CD4-positive, alpha-beta T cell treated with Interleukin-2 at 100 ng/mL for 4 hours (primary cell): ENCODE measurements around the gene BLMH.

Source experiments
- DNase-seq: peaks from one replicate; pipeline ENCODE4 v3.0.0-alpha.2; 2020; ENCODE audit warnings: low spot score

The BLMH gene

GRCh38 chr17:30291543-30292285, at the start of gene BLMH:
Gene BLMH, minus strand, starts transcription at chr17:30291944. Its CDS starts 125 bp downstream, at chr17:30291819.
- peak; percentile 86 for DNase-seq

DNA sequence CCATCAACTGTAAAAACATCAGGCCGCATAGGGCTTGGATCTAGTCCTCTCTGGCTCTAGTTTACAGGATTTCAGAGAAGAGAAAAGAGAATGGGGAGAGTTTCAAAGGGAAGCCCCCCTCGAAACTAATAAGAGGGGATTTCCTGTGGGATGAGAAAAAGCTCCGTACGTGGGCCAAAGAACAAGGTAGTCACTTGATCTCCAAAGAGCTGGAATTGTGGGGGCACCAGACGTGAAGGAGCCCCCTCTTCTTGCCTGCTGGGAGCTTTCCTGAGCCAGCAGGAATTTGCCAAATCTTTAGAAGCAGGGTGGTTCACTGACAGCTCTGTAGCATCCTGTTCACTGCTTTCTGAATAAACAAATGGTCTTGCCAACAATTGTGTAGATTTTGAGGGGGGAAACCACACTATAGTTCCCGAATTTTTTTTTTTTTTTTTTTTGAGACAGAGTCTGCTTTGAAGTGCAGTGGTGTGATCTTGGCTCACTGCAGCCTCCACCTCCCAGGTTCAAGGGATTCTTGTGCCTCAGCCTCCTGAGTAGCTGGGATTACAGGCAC, 49.1 kb upstream of the BLMH start:
- no peak for DNase-seq

GRCh38 chr17:30339086-30339485, 47.3 kb upstream of the BLMH start:
- no peak for DNase-seq

- DNase-seq = no peak
These were observed 45.8 kb upstream of the BLMH start for GRCh38 chr17:30337393-30337999.

GRCh38 chr17:30336369-30337171, 44.8 kb upstream of the BLMH start:
- peak; percentile 77 for DNase-seq

- no peak for DNase-seq
These were observed 42.7 kb upstream of the BLMH start for GRCh38 chr17:30334421-30334820.

DNA sequence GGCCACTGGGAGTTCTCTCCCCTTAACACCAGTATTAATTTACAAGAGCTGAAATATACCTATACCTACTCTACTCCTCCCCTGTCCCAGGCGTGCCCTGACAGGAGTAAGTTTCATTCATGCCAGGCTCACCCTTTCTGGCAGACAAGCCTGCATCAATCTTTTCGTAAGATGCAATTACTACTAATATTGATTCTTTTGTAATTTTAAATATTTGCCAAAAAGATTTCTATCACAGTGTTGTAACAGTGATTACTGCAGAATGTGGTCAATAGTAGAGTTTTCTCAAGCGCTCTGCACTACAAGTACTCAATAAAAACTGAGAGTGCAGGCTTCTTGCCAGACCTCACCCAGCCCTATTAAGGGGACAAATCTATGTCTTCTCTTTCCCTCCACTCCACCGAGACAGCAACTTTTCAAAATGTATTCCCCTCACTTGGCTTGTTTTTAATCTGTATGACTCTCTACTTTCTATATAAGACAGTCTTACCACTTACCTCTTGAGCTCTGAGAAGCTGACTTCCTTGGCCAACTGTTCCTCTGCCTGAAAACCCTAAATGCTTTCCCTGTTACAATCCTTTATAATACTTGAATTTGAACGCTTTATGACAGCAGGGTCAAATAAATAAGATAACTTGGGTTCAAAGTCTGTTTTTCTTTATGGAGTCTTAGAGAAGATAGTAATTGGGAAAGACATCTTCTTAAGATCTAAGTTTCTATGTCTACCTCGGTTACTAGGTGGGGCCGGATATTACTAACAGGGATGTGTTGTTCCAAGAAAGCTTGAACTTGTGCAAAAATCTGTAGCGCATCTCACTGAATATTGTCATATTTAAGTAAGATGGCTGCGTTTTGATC, 42.0 kb upstream of the BLMH start, which contains the start of gene TMIGD1:
Gene TMIGD1, minus strand, starts transcription at position 555 of the 858 bp plus-strand sequence. CDS start 1,924 bp downstream, outside the sequence.
- DNase-seq = no peak

DNA sequence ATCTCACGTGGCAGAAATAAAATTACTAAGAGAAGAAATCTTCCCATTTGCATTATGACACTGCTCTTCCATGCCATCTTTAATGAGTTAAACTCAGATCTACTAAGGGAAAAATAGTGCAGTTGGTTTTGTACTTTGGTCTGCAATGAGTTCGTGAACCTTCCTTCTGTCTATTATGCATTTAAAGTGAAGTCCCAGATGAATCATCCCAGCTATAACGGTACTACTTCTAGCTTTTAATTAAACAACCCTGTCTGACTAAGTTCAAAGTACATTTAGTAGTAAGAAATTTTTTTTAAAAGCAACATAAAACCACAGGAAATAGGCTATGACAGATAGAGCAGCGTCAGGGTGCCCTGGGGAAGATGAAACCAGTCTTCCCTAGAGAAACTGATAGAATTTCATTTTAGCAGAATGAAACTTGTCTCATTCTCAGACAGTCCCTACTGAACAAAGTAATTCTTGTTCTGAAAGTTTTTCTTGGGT, 40.4 kb upstream of the BLMH start:
- DNase-seq = peak; percentile 80

GRCh38 chr17:30326809-30327208, 35.1 kb upstream of the BLMH start:
- no peak for DNase-seq

DNA sequence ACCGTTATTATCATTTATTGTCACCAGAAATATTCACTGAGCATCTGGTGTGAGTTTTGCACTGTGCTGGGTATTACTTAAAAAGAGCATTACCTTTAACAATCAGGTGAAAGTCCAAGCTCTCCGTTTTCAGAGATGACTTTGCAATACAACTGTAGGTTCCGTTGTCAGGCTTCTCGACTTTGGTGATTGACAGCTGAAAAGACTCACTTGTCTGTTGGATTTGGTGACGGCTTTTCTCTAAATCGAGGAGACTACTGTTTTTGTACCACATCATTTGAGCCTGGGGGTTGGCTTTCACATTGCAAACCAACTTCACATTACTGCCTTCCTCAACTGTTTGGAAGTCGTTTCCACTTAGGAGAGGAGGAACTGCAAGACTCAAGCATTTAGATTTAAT, 33.0 kb upstream of the BLMH start:
- DNase-seq = no peak

DNA sequence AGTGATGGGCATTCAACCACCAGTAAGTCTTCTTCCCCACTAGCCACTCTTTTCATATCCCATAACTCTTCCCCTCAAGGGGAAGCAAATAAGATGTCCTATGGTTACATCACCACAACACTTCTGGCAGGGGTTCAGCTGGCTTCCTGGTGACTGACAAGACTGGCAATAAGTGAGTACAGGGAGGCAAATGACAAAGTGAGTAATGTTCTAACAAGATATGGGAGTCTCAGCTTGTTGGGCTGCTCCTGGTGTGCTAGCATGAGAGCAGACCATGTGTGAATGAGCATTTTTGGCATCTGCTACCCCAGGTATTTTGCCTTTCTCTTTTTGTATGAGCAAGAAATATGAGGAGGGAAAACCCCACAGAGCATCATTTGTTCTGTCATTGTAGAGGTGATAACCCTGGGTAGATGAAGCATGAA, 32.2 kb upstream of the BLMH start:
- peak; percentile 59 for DNase-seq

GRCh38 chr17:30323262-30323894, 31.6 kb upstream of the BLMH start:
- DNase-seq = peak; percentile 62

DNA sequence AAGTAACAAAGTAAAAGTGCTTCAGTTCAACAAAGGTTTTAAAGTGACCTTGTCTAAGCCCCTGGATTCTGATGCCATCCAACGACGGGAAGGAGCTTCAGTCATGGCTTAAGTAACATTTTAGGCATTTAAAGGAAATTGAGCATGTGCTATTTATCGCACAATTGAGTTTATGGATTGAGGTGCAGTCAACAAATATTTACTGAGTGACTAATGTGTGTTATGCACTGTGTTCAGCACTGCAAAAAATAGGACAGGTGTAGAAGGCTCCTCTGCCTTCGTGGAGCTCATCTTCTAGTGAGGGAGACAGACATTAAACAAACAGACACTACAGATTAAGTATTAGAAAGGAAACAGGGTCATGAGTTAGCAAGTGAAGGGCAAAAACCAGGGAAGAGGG, 29.6 kb upstream of the BLMH start:
- no peak for DNase-seq

DNA sequence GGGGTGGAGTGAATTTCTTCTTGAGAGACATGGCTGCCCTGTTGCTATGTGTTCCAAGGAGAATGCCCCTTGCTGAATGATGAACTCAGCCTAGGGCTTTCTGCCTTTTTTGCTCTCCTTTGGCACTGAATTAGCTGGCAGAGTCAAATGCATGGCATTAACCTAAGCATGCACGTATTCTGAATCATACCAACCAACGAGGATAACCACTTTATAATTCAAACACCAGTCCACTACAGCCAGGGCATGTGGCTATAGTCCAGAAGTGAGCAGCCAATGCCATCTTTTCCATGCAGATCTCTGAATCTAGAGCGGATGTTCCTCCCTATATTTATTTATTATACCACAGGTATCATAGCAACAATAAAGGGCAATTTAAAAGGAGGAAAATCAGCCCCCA, 26.4 kb upstream of the BLMH start:
- DNase-seq = no peak

DNA sequence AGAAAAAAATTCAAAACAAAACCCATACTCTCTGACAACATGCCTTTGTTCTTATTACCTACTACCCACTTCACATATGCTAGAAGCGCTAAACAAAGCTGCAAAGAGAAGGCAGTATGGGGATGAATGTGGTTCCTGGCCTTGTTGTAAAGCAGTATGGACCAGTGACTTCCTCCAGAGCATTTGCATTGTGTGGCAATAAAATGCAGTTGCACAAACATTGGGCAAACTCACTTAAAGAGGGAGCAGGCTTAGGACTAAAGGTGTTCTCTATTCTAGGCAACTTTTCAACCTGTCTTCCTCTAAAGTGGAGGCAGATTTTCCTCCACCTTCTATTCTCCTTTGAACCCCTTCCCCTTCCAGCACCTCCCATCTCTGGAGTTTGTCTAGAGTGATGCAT, 25.0 kb upstream of the BLMH start:
- no peak for DNase-seq

GRCh38 chr17:30315106-30315505, 23.4 kb upstream of the BLMH start:
- no peak for DNase-seq

GRCh38 chr17:30314474-30314873, 22.7 kb upstream of the BLMH start:
- no peak for DNase-seq

- no peak for DNase-seq
These were observed 20.5 kb upstream of the BLMH start for GRCh38 chr17:30312226-30312625.

- no peak for DNase-seq
These were observed 18.8 kb upstream of the BLMH start for GRCh38 chr17:30310562-30310961.

- no peak for DNase-seq
These were observed 17.8 kb upstream of the BLMH start for GRCh38 chr17:30309591-30309990.

DNA sequence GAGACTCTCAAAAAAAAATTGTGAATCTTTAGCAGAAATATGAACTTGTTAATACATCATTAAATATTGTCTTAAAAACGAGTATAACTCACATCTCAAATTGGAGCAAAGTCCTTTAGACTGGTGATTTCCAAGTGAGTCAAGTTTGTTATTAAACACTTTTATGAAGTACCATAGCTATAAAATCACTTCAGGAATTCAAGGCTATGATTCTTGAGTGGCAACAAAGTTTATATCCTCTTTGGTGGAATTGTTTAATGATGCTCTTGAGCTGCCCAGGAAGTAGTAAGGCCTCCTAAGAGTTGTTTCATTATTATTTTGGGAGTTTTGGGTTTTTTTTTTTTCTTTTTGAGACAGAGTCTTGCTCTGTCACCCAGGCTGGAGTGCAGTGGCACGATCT, 16.7 kb upstream of the BLMH start:
- no peak for DNase-seq
